ENCODE measurements around the gene FBXO39.

GRCh38 chr17:6789146-6789545 is 13.1 kb downstream of the FBXO39 start:
- TF ChIP-seq EP300 (IDR thresholded peaks at IDR 0.05) (no peak), POLR2AphosphoS5 (IDR thresholded peaks at IDR 0.05) (no peak)
